ENCODE measurements around the gene PUM1. TPM values are rescaled to one million over a fixed set of nuclear protein-coding genes. Genes with fewer than 3 reads are reported as not detected.

PUM1 gene
- total RNA-seq, 1 donor from 2014 or later, result 42.4 TPM

- H3K4me3 ChIP-seq (ENCODE audit: low read depth, low read length), result no peak overlapping the region
- DNase-seq (ENCODE audit: low read depth), result no peak
- no peak for TF ChIP-seq CTCF (conservative IDR thresholded peaks at IDR 0.05; ENCODE audit: low read depth, low read length)
Measured at GRCh38 chr1:30965924-30966599, 99.5 kb downstream of the PUM1 start.

DNA sequence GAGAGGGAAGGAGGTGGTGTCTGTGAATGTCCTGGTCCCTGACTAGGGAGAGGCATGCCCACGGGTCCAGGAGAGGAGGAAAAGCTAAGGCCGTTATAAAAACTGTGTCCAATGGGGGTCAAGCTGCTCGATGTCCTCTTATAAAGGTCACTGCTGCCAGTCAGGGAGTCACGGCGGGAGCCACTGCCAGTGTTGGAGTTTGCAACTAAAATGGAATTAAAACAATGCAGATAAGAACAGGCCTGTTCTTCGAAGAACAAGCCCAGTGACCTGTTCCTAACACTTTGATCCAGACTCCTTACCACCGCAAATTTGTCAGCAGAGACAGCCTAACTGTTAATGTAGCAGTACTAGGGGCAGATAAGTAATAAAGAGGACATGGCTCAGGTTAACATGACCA, 100.8 kb downstream of the PUM1 start:
- no peak for DNase-seq (ENCODE audit: low read depth)
- no peak overlapping the region for H3K4me3 ChIP-seq (ENCODE audit: low read depth, low read length)
- no peak for TF ChIP-seq CTCF (conservative IDR thresholded peaks at IDR 0.05; ENCODE audit: low read depth, low read length)

GRCh38 chr1:30962609-30963508, 102.7 kb downstream of the PUM1 start:
- TF ChIP-seq CTCF (conservative IDR thresholded peaks at IDR 0.05; ENCODE audit: low read depth, low read length), result no peak
- DNase-seq (ENCODE audit: low read depth), result no peak
- H3K4me3 ChIP-seq (ENCODE audit: low read depth, low read length), result no peak overlapping the region

DNA sequence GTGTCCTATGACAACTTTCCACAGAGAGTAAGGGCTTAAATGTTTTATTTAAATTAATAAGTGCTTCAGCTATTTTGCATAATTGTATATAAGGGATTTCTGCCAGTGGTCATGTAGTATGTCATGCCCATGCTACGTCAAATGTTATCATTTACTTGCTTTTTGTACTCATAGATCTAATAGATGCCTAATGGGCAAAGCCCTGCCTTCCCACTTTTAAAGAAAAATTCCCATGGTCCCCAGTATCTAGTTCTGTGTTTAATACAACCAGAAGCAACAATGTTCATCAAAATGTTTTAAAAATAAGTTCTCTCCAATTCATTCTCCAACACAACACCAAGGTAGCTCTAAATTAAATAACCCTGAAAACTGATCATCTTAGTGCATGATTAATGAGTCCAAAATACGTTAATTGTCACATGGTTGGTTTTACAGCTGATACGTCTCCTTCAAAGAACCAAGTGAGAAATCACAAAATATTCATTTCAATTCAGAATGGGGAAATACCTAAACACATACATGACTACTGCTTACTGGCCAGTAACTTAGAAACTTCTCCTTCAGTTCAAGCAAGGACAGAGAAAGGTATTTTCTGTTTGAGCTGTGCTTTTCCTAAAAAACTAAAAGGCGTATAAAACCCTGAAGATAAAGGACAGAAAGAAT, 107.8 kb downstream of the PUM1 start:
- no peak for DNase-seq (ENCODE audit: low read depth)
- TF ChIP-seq CTCF (conservative IDR thresholded peaks at IDR 0.05; ENCODE audit: low read depth, low read length), result no peak

GRCh38 chr1:30955448-30956015, 110.0 kb downstream of the PUM1 start:
- TF ChIP-seq CTCF (conservative IDR thresholded peaks at IDR 0.05; ENCODE audit: low read depth, low read length), result no peak
- no peak for DNase-seq (ENCODE audit: low read depth)

More for the DNA sequence above, 107.8 kb downstream of the PUM1 start:
- no peak overlapping the region for H3K4me3 ChIP-seq (ENCODE audit: low read depth, low read length)

GRCh38 chr1:30953685-30954084, 111.8 kb downstream of the PUM1 start:
- H3K4me3 ChIP-seq (ENCODE audit: low read depth, low read length), result no peak overlapping the region
- TF ChIP-seq CTCF (conservative IDR thresholded peaks at IDR 0.05; ENCODE audit: low read depth, low read length), result no peak
- no peak for DNase-seq (ENCODE audit: low read depth)

More at GRCh38 chr1:30955448-30956015, 110.0 kb downstream of the PUM1 start:
- no peak overlapping the region for H3K4me3 ChIP-seq (ENCODE audit: low read depth, low read length)
